Effector CD8-positive, alpha-beta T cell (primary cell): ENCODE measurements around the gene ELN.

Experiments
- DNase-seq: peaks from one replicate; lab custom pipeline; 2025; lab: John Stamatoyannopoulos, UW

Gene ELN

DNA sequence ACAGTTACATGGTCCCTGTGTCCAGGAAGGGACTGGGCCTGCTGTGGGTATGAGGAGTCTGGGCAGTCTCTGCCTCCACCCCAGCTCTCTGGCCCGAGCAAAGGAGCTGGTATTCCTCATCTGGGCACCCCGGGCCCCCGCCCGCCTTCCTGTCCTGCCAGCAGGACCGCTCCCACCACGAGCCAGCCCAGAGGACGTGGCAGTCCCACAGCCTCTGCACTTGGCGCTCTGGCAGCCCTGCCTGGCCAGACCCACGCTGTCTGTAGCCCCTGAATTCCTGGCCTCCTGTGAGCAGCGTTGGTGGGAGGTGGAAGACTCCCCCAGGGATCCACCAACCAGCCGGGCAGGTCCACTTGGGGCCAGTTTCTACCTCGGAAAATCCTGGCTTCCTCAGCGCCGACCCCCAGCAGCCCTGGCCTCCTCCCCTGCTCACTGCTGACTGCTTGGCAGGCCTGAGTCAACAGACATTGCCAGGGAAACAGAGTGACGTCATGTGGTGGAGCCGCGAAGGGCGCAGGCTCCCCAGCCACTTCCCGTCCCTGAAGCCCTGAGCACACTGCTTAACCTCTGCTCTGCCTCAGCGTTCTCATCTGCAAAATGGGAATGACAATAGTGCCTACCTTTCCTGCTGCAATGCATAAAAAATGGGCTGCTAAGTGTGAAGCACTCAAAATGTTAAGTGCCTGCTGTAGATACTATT, 34.0 kb downstream of the ELN start:
- DNase-seq, result no peak

DNA sequence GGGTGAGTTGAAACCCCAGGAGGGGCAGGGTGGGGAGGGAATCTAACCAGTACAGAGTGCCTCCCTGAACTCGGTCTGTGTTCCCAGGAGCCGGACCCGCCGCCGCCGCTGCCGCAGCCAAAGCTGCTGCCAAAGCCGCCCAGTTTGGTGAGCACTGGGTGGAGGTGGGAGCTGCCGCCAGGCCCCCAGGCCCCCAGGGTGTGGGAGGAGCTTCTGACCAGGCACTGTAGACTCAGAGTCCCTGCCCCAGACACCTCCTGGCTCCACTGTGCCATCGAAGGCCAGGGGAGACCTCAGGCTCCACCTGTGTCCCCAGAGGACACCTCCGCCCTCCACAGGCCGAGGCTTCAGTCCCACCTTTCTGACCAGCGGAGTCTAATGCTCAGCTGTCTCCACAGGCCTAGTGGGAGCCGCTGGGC, 35.3 kb downstream of the ELN start:
- DNase-seq, result no peak

DNA sequence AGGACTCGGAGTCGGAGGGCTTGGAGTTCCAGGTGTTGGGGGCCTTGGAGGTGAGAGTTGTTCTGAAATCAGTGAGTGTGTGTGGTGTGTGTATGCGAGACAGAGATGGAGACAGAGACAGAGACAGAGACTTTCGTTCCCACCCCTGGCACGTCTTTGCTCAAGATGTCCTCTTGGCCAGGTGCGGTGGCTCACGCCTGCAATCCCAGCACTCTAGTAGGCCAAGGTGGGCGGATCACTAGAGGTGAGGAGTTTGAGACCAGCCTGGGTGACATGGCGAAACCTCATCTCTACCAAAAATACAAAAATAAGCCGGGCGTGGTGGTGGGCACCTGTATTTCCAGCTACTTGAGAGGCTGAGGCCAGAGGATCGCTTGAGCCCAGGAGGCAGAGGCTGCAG, 35.7 kb downstream of the ELN start:
- no peak for DNase-seq

DNA sequence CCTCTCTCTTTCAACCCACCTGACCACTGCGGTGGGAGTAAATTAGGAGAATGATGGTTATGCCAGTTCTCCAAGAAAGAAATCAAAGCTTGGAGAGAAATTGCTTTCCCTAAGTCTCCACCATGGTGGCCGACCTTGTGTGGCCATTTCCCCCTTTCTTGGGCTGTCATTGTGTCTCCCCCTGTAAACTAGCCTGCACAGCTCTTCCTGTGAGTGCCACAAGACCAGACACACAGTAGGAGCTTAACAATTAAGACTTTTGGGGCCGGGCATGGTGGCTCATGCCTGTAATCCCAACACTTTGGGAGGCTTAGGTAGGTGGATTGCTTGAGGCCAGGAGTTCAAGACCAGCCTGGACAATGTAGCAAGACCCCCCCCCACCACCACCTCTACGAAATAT, 36.7 kb downstream of the ELN start:
- DNase-seq, result no peak

DNA sequence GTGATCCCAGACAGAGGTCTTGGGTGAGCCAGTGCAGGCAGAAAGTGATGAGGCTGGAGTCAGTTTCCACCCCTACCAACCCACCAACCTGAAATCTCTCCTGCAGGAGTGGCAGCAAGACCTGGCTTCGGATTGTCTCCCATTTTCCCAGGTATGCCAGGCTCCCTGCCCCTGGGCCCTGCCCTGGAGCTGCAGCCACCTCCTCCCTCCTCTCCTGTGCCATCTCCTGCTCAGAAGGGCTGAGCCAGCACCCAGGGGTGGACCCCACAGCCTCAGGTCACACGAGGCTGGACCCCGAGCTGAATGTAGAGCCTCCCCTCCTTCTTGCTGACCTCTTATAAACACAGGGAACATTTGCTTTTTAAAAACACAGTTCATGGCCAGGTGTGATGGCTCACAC, 38.7 kb downstream of the ELN start:
- no peak for DNase-seq

DNA sequence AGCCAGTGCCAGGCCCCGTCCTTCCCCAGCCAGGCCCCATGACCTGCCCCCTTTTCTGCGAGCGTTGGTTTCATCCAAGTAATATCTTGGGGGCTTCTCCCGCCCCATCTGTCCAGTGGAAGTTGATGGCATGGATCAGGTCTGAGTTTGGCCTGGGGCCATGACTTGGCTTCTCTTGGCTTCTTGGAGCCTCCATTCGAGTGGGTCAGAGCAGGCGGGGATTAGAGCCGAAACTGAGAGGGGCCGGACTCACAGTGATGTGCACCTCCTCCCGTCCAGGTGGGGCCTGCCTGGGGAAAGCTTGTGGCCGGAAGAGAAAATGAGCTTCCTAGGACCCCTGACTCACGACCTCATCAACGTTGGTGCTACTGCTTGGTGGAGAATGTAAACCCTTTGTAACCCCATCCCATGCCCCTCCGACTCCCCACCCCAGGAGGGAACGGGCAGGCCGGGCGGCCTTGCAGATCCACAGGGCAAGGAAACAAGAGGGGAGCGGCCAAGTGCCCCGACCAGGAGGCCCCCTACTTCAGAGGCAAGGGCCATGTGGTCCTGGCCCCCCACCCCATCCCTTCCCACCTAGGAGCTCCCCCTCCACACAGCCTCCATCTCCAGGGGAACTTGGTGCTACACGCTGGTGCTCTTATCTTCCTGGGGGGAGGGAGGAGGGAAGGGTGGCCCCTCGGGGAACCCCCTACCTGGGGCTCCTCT, 40.6 kb downstream of the ELN start:
- no peak for DNase-seq

DNA sequence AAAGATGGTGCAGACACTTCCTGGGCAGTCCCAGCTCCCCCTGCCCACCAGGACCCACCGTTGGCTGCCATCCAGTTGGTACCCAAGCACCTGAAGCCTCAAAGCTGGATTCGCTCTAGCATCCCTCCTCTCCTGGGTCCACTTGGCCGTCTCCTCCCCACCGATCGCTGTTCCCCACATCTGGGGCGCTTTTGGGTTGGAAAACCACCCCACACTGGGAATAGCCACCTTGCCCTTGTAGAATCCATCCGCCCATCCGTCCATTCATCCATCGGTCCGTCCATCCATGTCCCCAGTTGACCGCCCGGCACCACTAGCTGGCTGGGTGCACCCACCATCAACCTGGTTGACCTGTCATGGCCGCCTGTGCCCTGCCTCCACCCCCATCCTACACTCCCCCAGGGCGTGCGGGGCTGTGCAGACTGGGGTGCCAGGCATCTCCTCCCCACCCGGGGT, 41.1 kb downstream of the ELN start:
- no peak for DNase-seq

DNA sequence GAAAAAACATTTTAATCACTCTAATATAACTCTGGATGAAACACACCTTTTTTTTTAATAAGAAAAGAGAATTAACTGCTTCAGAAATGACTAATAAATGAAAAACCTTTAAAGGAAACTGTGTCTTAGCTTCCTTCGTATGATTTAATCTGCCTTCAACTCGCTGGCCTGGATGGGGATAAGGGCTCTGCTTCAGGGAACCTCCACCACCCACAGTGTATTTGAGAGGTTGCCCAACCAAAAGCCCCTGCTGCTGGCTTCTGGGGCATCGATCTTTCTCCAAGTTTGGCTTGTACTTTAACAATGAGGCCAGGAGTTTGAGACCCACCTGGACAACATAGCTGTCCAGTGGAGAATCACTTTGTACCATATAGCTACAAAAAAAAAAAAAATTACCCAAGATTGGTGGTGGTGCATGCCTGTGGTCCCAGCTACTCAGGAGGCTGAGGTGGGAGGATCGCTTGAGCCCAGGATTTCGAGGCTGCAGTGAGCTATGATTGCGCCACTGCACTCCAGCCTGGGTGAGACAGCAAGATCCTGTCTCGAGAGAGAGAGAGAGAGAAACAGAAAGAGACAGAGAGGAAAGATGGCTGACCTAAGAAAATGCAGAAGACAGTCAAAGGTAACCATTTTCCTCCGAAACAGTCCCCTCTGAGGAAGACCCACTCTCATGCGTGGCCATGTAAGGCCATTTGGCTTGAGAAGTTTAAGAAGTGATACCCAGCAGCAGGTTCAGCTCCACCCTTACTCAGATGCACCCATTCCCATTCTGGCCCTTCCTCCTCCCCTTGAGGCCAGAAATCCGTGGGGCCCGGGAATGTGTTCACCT, 42.0 kb downstream of the ELN start:
- no peak for DNase-seq

DNA sequence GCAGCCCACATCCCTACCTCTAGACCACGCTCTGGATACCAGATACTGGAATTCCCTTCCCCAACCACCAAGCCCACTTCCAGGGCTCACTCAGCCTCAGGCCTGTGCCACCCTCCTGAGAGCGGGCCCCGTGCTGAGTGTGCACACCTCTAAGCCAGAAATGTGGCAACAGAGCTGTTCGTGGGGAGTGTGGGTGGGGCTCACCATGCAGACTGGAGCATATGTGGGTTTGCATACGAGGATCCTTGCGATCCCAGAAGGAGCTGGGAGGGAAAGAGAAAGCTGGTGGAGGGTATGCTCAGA, 42.6 kb downstream of the ELN start:
- DNase-seq, result no peak

DNA sequence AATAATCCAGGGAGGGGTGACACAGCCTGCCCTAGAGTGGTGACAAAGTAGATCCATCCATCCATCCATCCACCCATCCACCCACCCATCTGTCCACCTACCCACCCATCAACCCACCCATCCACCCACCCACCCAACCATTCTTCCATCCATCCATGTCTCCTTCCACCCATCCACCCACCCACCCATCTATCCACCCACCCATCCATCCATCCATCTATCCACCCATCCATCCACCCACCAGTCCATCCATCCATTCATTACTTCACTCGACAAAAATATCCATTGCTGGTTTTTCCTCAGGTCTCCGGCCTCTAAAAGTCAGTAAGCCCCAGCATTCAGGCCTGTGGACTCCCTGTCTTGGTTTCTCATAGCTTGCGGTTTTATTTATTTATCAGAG, 43.1 kb downstream of the ELN start:
- no peak for DNase-seq

DNA sequence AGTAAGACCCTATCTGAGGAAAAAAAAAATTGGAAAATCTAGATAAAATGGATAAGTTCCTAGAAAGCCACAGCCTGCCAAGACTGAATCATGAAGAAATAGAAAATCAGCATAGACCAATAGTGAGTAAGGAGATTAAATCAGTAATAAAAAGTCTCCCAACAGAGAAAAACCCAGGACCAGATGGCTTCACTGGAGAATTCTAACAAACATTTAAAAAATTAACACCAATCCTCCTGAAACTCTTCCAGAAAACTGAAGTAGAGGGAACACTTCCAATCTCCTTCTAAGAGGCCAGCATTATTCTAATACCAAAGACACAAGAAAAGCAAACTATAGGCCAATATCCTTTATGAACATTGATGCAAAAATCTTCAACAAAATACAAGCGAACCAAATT, 46.8 kb downstream of the ELN start:
- DNase-seq, result no peak

DNA sequence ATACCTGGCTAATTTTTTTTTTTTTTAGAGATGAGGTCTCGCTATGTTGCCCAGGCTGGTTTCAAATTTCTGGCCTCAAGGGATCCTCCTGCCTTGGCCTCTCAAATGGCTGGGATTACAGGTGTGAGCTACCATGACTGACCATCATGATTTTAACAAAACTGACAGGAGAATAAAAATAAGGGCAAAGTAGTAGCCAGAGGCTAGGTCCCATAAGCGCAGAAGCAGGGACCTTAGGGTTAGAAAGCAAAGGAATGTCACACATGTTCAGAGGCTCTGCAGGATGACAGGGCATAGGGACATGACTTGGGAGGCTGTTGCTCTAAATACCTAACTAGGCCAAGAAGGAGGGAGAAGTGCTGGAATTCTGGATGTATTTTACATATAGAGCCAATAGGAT, 50.5 kb downstream of the ELN start:
- no peak for DNase-seq

DNA sequence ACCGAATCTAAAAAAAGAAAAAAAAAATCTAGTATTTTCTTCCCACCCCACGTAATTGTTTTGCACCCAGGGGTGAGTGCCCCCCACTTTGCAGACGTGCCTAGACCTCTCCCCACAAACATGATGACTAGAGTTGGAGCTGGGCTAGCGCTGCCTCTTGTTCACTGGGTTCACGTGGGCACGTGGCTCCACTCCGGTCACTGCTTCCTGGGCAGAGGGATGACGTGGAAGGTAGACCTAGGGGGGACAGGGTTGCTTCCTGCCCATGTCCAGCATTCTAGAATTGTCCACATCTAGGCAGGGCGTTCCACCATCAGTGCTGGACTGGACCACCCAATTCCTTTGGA, 54.8 kb downstream of the ELN start:
- DNase-seq, result no peak

DNA sequence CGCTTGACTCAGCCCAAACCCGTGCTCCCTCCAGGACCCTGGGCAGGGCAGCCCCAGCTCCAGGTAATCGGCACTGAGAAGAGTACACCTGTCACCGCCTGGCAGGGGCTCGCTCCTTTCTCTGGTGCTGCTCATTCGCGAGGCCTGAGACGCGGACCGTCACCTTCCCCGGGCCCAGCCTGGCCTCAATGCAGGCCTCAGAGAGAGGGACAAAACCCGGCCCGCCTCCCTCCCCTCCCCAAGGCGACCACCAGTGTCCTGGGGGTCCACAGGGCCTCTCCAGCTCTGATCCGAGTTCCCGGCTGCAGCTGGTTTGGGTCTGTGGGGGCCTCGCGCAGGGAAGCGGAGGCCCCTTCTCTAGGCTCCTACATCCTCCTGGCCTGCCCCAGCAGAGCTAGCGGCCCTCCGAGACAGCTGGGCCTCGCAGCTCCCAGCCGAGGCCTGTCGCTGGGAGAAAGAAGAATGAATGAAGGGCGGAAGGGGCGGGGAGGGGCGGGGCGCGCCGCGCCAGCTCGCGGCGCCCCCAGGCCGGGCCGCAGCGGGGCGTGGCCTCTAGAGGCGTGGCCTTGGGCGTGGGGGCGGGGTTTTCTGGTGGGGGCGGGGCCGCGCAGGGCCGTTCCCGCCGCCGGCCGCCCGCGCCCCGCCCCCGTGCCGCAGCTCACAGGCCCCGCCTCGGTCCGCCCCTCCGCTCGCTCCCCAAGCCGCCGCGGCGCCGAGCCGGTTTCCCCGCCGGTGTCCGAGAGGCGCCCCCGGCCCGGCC, 55.3 kb downstream of the ELN start, which contains the start of gene LIMK1:
TSS of gene LIMK1 (plus strand) at position 688 of the 760 bp plus-strand sequence. CDS start 187 bp downstream, outside the sequence.
- DNase-seq, result peak; percentile 78

DNA sequence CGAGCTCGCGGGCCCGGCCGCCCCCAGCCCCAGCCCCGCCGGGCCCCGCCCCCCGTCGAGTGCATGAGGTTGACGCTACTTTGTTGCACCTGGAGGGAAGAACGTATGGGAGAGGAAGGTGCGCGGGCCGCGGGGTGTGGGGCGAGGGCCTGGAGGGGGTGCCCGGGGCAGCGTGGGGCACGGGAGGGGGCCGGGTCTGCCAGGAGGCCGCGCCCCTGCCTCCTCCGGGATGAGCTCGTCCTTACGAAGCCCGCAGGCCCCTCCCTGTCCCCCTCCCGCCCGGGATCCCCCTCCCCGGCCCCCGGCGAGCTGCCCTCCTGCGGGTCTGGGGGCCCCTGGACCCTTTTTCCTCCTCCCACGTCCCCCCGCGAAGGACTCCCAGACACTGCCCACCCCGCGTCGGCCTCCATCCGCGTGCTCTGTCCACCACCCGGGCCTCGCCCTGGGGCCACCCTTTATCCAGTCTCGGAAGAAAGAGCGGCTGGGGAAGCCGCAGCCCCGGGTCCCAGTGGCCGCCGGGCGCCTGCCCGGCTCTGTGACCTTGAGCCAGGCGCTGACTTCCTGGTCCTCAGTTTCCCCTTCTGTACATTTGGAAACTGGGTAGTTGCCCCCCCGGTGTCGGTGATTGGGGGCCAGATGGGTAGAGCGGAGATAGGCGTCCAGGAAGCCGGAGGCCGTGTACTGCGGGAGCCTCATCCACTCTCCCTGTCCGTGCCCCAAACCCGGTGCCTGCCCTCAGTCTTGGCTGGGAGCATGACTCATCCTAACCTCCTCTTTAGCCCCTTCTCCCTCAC, 56.2 kb downstream of the ELN start:
- peak; percentile 65 for DNase-seq

DNA sequence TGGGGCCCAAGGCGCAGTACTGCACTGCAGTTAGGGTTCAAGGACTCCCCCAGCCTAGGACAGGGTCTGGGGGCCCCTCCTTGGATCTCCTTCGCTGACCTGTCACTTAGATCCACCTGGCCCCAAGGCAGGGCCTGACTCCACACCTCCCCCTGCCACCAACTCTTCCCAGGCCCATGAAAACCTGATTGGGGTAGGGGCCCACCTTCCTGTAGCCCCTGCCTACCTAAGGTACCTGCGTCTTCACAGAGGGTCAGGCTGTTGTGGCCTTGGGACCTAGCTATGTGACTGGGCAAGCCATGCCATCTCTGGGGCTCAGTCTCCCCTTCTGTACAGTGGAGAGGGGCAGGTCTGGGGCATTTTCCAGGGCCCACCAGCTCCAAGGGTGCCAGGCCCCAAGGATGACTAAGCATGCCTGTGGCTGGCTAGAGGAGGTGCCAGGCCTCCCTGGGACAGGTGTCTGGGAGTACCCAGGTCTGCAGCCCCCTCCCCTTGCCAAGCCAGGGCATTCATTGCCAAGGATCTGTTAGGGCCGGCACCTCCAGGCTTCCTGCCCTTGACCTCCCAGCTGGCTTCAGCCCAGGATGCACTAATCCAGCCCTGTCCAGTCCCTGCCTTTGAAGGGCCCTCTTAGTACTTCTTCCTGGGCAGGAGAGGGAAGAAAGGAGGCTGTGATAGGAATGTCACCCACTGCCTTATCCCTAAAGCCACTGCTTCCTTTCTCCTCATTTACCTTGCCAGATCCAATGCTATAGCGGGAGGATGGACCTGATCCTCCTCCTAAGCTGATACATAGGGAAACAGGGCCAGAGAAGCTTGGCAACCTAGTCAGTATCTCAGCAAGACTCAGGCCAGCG, 57.0 kb downstream of the ELN start:
- DNase-seq, result no peak

DNA sequence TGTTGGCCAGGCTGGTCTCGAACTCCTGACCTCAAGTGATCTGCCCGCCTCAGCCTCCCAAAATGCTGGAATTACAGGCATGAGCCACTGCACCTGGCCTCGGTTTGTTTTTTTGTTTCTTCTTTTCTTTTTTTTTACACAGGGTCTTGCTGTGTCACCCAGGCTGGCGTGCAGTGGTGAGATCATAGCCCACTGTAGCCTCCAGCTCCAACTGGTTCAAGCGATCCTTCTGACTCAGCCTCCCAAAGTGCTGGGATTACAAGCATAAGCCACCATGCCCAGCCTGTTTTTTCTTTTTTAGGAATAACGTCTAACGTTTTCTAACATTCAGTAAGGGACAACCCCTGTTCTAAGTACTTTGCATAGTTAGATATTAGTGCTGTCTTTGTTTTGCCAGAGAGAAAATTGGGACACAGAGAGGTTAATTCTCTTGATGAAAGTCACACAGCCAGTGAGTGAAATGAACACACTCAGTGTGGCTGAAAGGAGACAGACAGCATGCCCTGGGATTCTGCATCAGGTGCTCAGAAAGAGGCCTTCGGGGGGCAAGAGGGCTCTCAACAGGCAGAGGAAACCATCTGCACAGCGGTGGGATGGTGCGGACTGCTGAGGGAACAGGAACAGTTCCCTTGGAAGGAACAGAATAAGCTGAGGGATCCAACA, 59.9 kb downstream of the ELN start:
- DNase-seq, result no peak

DNA sequence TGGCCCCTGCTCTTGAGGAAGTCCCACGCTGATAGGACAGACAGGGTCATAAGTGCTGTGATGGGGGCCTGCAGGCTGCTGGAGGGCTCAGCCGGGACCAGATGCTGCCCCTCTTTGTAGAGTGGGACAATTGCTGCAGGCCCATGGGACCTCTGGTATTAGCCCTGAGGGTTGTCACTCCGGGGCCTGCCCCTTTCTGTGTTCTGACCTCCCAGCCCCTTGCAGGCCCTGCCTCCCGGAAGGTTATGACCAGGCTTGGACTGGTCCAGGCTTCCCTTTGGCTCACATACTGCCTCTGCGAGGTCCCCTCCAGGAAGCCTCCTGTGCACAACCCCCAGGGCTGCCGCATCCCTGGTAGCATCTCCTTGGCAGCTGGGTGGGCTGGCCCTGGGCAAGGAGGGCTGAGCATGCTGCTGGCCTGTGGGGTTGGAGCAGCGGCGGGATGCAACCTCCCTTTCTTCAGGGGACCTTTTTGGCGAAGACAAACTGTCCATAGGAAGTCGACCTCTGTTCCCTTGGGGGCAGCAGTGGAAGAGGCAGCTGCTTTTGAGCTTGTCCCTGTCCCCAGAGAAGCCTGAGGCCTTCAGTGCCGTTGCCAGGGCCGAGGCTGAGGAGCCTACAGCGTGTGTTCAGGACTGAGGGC, 64.5 kb downstream of the ELN start:
- no peak for DNase-seq

DNA sequence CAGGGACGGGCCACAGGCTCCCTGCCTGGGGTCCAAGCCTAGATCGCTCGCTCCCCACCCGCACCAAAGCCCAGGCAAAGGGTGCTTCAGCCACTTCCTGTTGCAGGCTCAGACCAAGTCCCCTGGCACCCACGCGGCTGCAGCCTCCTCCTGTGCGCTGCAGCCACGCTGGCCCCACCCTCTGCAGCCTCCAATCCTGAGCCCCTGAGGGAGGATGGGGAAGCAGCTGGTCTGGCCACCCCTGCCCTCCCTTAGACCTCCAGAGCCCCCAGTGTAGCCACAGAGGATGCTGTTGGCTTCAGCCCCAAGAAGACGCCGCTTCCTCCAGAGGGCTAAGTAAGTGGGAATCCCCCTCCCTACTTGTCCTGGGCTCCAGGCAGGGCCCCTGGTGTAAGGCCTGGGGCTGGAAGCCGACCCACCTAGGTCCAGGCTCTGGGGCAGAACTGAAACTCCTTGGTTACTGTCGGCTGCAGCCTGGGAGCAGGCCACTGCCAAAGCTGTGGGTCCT, 65.0 kb downstream of the ELN start:
- no peak for DNase-seq
